ENCODE measurements around the gene FNDC3A. TPM values are rescaled to one million over a fixed set of nuclear protein-coding genes. Genes with fewer than 3 reads are reported as not detected.
"Not testable (repeated sequence)": the region's sequence is repeated elsewhere in the genome, so short reads cannot be mapped to it uniquely, and the experiment has no call there.

Gene FNDC3A
- total and polyA plus RNA-seq, 4 donors, result 17.6 to 87.6 (median 34.5) TPM

DNA sequence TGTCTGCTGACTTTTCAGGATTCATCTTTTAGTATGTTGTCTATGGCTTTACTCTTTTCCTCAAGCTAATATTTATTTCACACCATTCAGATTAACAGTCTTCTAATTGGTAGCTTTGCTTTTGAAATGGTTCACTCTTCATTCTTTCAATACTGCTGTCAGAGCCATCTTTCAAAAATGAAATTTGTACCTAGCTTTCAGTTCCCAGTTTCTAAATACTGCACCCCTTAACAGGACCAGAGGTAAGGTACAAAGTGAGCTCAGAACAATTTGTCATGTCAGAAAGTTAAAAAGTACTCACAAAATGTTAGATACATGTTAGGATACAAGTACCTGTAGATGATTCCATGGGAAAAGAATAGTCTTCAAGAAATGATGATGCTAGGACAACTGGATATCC, 83.0 kb downstream of the FNDC3A start:
- H3K36me3 ChIP-seq (ENCODE audit: control insufficient read depth in 4 of 4, insufficient read depth in 4 of 4, low read length in 4 of 4), result no peaks in the 10 kb centered on the region
- H3K27ac ChIP-seq (ENCODE audit: low read depth in 1 of 2, low read length in 1 of 2), result no peak overlapping the region
- DNase-seq, result no peak
- TF ChIP-seq, protein P1, sequence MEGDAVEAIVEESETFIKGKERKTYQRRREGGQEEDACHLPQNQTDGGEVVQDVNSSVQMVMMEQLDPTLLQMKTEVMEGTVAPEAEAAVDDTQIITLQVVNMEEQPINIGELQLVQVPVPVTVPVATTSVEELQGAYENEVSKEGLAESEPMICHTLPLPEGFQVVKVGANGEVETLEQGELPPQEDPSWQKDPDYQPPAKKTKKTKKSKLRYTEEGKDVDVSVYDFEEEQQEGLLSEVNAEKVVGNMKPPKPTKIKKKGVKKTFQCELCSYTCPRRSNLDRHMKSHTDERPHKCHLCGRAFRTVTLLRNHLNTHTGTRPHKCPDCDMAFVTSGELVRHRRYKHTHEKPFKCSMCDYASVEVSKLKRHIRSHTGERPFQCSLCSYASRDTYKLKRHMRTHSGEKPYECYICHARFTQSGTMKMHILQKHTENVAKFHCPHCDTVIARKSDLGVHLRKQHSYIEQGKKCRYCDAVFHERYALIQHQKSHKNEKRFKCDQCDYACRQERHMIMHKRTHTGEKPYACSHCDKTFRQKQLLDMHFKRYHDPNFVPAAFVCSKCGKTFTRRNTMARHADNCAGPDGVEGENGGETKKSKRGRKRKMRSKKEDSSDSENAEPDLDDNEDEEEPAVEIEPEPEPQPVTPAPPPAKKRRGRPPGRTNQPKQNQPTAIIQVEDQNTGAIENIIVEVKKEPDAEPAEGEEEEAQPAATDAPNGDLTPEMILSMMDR (IDR thresholded peaks at IDR 0.05; ENCODE audit: control extremely low read depth, extremely low read depth), result no peak
- H3K9ac ChIP-seq (ENCODE audit: insufficient read depth in 1 of 2, low read length in 2 of 2), result no peak overlapping the region
- no peaks in the 10 kb centered on the region for H3K9me3 ChIP-seq (ENCODE audit: control insufficient read depth in 4 of 4, insufficient read depth in 3 of 4, low read length in 3 of 4)
- ATAC-seq (ENCODE audit: insufficient read depth, low FRiP score), result no peak
- no peak overlapping the region for H3K4me3 ChIP-seq
- H3K27me3 ChIP-seq (ENCODE audit: control insufficient read depth in 3 of 3, insufficient read depth in 3 of 3, low read length in 2 of 3), result no peaks in the 10 kb centered on the region
- H3K4me1 ChIP-seq (ENCODE audit: control insufficient read depth in 5 of 5, insufficient read depth in 5 of 5, low read length in 5 of 5), result peaks cover 0 to 7% (median 3%) of the 10 kb centered on the region in 5 donors

DNA sequence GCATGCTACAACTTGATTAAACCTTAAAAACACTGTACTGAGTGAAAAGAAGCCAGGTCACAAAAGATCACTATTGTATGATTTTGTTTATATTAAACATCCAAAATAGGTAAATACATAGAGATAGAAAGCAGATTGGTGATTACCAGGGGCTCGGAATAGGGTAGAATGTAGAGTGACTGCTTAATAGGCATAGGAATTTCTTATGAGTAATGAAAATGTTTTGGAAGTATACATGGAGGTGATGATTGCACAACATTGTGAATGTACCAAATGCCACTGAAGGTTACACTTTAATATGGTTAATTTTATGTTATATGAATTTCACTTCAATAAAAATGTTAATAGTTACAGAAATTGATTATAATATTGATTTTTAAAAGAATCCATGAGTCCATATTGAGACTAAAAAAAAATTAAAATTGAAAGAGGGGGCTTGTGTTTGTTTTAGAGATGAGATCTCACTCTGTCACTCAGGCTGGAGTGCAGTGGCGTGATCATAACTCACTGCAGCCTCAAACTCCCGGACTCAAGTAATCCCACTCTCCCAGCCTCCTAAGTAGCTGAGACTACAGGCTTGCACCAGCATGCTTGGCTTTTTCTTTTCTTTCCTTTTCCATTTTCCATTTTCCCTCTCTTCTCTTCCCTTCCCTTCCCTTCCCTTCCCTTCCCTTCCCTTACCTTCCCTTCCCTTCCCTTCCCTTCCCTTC, 85.1 kb downstream of the FNDC3A start:
- no peaks in the 10 kb centered on the region for H3K27me3 ChIP-seq (ENCODE audit: control insufficient read depth in 3 of 3, insufficient read depth in 3 of 3, low read length in 2 of 3)
- TF ChIP-seq, protein P1 (IDR thresholded peaks at IDR 0.05; ENCODE audit: control extremely low read depth, extremely low read depth), result no peak
- DNase-seq, result no peak
- WGBS, 2 donors, result 96 to 97% methylated on average over 3 of the region's 3 CpGs
- no peaks in the 10 kb centered on the region for H3K9me3 ChIP-seq (ENCODE audit: control insufficient read depth in 4 of 4, insufficient read depth in 3 of 4, low read length in 3 of 4)
- H3K4me3 ChIP-seq, result no peak overlapping the region
- H3K27ac ChIP-seq (ENCODE audit: low read depth in 1 of 2, low read length in 1 of 2), result no peak overlapping the region
- no peak overlapping the region for H3K9ac ChIP-seq (ENCODE audit: insufficient read depth in 1 of 2, low read length in 2 of 2)
- no peaks in the 10 kb centered on the region for H3K36me3 ChIP-seq (ENCODE audit: control insufficient read depth in 4 of 4, insufficient read depth in 4 of 4, low read length in 4 of 4)
- ATAC-seq (ENCODE audit: insufficient read depth, low FRiP score), result no peak
- H3K4me1 ChIP-seq (ENCODE audit: control insufficient read depth in 5 of 5, insufficient read depth in 5 of 5, low read length in 5 of 5), result peaks cover 0 to 7% (median 0%) of the 10 kb centered on the region in 5 donors

DNA sequence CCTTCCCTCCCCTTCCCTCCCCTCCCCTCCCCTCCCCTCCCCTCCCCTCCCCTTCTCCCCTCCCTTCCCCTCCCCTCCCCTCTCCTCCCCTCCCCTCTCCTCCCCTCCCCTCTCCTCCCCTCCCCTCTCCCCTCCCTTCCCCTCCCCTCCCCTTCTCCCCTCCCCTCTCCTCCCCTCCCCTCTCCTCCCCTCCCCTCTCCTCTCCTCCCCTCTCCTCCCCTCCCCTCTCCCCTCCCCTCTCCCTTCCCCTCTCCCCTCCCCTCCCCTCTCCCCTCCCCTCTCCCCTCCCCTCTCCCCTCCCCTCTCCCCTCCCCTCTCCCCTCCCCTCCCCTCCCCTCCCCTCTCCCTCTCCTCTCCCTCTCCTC, 85.7 kb downstream of the FNDC3A start:
- not testable (repeated sequence) for H3K36me3 ChIP-seq (ENCODE audit: control insufficient read depth in 4 of 4, insufficient read depth in 4 of 4, low read length in 4 of 4); H3K9ac ChIP-seq (ENCODE audit: insufficient read depth in 1 of 2, low read length in 2 of 2); H3K4me3 ChIP-seq; H3K4me1 ChIP-seq (ENCODE audit: control insufficient read depth in 5 of 5, insufficient read depth in 5 of 5, low read length in 5 of 5); ATAC-seq (ENCODE audit: insufficient read depth, low FRiP score); H3K27ac ChIP-seq (ENCODE audit: low read depth in 1 of 2, low read length in 1 of 2); H3K9me3 ChIP-seq (ENCODE audit: control insufficient read depth in 4 of 4, insufficient read depth in 3 of 4, low read length in 3 of 4); H3K27me3 ChIP-seq (ENCODE audit: control insufficient read depth in 3 of 3, insufficient read depth in 3 of 3, low read length in 2 of 3); DNase-seq

- WGBS, 2 donors, result 26 to 39% methylated on average over 3 of the region's 3 CpGs
- Histone ChIP-seq H3K9ac (ENCODE audit: insufficient read depth in 1 of 2, low read length in 2 of 2) (no peak overlapping the region), H3K4me1 (ENCODE audit: control insufficient read depth in 5 of 5, insufficient read depth in 5 of 5, low read length in 5 of 5) (peaks cover 0 to 10% (median 0%) of the 10 kb centered on the region in 5 donors), H3K9me3 (ENCODE audit: control insufficient read depth in 4 of 4, insufficient read depth in 3 of 4, low read length in 3 of 4) (no peaks in the 10 kb centered on the region), H3K27me3 (ENCODE audit: control insufficient read depth in 3 of 3, insufficient read depth in 3 of 3, low read length in 2 of 3) (no peaks in the 10 kb centered on the region), H3K36me3 (ENCODE audit: control insufficient read depth in 4 of 4, insufficient read depth in 4 of 4, low read length in 4 of 4) (no peaks in the 10 kb centered on the region), H3K4me3 (no peak overlapping the region), H3K27ac (ENCODE audit: low read depth in 1 of 2, low read length in 1 of 2) (no peak overlapping the region)
- TF ChIP-seq, protein P1 (IDR thresholded peaks at IDR 0.05; ENCODE audit: control extremely low read depth, extremely low read depth), result no peak
- ATAC-seq (ENCODE audit: insufficient read depth, low FRiP score) (peak; percentile 27), DNase-seq (no peak)
Observed at GRCh38 chr13:49062297-49062896, 86.7 kb downstream of the FNDC3A start.

Data from lung (tissue), 12 donors.